ENCODE measurements around the gene PTGFR.

Gene PTGFR

DNA sequence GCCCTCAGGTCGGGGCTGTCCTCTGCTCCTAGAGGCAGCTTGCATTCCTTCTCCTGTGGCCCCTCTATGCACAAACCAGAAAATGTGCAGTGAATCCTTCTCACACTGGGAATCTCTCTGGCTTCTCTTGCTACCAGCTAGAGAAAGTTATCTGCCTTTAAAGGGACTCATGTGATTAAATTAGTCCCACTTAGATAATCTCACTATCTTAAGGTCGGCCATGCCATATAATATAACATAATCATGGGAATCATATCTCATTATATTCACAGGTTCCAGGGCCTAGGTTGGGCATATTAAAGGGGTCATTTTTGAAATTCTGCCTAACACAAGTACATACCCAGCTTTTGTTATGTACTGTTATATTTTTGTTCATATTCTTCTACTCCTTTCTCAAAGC lies 31.4 kb downstream of the PTGFR start:
- DNase-seq, result no peak

DNA sequence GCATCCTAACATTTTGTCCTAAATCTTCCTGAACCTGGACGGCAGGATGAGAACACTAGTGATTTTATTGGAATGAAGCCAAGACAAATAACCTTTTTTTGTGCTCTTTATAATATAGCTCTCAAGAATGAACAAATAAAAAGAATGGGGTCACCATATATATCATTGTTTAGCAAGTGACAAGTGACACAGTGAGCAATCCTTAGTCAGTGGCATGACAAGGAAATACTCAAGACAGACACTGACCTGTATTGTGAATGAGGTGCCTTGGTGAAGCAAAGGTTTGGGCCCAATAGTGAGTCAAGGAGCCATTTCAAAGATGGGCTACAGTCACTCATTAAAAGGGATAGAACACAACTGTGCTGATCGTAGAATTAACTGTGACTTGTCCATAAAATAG lies 35.7 kb downstream of the PTGFR start:
- DNase-seq, result no peak

DNA sequence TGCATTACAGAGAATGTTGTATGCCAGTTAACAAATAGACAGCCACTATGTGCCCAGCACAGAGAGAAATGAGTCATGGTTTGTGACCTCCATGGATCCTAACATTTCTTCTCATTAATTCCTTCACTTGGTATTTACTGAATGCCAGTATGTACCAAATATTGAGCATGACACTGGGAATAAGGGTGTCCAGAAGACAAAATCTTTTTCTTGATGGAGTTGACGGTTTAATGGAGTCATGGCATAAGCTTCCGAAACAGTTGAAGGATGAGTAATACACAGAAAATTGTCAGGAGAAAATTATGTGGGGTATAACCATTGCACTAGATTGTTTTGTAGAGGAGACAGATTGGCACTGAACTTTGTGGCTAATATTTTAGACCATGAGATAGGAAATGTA lies 36.9 kb downstream of the PTGFR start:
- DNase-seq, result no peak

DNA sequence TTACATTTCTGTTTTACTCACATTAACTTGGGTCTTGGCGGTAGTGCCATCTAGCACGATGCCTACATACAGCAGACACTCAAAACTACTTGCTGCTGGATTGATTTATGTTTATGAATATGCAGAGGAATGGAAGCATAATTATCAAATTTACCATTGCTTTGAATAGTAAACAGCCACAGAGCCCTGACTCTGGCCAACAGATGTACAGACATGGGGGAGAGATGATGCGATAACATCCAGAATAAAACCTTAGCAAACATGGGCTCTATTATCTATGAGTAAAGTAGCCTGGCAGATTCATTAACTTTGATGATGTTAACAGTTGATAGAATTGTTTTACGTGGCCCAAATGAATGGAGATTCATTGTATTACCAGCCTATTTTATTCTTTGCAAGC lies 42.8 kb downstream of the PTGFR start:
- no peak for DNase-seq

DNA sequence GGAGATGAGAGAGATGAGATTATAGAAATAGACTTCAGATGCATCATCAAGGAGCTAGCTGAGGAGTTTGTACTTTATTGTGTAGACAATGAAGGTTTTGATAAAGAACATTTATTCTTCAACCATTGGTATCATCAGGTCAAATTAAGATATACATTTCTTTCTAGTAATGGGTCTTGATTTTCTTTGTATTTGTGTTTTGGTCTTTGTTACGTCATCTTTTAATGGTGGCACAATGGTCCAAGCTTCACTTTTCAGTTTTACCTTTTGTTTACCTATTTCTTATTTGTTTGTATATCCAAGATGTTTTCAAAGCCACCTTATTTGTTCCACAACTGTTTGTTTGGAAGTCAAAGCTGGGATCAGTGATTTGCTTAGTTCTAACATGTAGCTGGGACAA lies 44.5 kb downstream of the PTGFR start:
- DNase-seq, result no peak

DNA sequence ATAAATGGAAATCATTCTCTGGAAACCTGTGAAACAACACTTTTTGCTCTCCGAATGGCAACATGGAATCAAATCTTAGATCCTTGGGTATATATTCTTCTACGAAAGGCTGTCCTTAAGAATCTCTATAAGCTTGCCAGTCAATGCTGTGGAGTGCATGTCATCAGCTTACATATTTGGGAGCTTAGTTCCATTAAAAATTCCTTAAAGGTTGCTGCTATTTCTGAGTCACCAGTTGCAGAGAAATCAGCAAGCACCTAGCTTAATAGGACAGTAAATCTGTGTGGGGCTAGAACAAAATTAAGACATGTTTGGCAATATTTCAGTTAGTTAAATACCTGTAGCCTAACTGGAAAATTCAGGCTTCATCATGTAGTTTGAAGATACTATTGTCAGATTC lies 45.7 kb downstream of the PTGFR start:
- no peak for DNase-seq

DNA sequence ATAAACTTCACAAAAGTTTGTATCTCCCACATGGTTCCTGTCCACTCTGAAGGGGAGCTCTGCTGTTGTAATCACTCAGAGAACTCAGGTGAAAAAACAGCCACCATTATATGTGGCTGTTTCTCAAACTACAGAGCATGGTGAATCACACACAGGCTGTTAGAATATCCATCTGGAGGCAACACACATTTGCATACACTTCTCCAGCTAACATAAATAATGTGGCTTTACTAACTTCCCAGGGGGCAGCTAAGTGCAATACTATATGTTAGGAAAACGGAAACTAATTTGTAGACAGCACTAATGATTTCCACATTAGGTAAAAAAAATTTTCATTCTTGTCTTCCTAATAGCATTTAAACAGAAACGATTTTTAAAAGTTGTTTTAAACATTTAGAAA lies 49.3 kb downstream of the PTGFR start:
- no peak for DNase-seq

DNA sequence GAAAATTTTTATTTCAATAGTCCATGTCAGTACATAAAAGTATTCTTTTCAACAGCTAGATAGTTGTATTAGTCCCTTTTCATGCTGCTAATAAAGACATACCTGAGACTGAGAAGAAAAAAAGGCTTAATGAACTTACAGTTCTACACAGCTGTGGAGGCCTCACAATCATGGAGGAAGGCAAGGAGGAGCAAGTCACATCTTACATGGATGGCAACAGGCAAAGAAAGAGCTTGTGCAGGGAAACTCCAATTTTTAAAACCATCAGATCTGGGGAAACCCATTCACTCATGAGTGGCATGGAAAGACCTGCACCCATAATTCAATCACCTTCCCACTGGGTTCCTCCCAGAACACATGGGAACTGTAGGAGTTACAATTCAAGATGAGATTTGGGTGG lies 50.7 kb downstream of the PTGFR start:
- no peak for DNase-seq

DNA sequence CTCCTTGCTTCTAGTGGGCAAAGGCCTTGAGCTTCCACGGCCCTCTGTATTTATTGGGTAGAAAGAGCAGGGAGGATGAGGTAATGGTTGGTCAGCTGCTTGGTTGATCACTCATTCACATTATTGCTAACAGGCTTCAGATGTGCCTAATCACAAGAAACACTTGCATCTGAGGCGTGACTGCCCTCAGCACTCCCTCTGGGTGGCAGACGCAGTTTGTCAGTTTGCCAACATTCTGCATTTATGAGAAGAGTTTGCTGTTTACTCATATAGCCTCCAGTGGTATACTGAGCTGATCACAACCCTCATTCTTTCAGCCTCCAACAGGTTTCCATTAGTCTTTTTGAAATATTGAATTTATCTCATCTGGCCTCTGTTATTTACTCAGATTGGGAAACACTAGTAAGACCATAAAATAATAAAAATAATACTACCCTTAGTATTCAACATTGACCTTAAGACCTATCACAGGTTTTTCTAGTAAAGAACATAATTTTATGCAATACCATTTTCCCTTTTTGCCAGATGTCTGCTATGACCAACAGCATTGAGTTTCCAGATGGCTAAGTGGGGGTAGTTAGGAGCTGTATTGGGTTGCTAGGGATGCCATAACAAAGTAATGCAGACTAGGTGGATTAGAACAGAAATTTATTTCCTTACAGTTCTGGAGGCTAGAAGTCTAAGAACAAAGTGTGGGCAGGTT lies 53.3 kb downstream of the PTGFR start:
- DNase-seq, result no peak

DNA sequence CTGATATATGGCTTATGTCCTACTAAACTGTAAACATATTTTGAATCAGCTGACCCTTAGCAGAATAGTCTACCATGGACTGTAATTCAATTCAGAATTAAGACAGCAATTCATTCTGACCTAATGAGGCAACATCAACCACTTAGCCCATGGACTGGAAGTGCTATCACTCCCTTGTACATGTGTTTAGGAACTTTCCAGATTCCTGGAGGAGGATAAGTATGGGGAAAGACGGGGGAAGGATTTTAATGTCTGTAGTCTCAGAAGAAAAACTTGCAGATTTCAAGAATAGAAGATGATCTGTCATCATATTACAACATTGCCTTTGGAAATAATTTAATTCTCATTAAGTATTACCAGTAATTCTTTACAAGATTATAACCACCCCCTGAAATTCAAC lies 56.3 kb downstream of the PTGFR start:
- no peak for DNase-seq

DNA sequence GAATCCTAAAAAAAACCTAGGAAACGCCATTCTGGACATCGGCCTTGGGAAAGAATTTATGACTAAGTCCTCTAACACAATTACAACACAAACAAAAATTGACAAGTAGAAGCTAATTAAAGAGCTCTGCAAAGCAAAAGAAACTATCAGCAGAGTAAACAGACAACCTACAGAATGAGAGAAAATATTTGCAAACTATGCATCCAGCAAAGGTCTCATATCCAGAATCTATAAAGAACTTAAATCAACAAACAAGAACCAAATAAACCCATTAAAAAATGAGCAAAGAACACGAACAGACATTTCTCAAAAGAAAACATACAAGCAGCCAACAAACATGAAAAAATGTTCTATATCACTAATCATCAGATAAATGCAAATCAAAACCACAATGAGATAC lies 58.6 kb downstream of the PTGFR start:
- no peak for DNase-seq

DNA sequence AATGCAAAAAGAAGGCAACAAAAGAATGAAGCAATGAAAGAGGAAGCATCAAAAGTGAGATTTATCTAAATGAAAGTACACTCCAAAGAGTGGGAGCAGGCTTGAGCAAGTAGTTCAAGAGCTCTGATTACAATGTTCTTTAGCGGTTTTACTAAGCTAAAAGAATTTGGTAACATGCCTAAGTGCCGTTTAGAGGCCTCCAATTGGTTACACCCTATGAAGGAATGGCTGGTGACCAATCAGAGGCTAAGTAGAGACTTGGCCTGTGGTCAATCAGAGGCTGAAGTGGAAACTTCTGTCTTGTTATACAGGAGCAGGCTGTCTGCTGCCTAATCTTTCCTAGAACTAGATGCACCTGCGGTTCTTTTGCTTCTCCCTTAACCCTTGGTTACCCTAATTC lies 59.1 kb downstream of the PTGFR start:
- no peak for DNase-seq

DNA sequence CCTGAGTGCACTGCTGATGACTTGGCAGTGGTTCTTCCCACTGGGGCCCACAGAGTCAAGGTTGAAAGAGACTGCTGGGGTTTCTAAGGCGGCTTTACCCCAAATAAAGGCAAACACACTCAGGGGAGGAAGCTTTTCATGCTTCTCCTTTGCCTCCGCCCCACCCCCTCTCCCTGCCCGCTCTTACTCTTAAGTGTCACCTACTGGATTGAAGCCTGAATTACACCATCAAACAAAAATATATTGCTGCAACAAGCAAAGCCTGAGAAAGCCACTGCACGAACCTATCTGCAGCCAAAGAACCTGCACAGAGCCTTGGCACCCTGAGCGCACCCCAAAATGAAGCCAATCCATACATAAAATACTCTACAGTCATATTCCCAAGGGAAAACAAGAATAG lies 63.1 kb downstream of the PTGFR start:
- DNase-seq, result no peak

DNA sequence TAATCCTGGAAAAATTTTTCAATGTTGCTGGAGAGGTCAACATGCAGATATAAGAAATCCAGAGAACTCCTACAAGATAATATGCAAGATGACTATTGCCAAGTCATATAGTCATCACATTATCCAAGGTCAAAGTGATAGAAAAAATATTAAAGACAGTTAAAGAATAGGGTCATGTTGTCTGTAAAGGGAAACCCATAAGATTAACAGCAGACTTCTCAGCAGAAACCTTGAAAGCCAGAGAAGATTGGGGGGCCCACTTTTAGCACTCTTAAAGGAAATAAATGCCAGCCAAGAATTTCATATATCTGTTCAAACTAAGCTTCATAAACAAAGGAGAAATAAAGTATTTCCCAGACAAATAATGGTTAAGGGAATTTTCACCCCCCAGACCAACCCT lies 64.1 kb downstream of the PTGFR start:
- no peak for DNase-seq

DNA sequence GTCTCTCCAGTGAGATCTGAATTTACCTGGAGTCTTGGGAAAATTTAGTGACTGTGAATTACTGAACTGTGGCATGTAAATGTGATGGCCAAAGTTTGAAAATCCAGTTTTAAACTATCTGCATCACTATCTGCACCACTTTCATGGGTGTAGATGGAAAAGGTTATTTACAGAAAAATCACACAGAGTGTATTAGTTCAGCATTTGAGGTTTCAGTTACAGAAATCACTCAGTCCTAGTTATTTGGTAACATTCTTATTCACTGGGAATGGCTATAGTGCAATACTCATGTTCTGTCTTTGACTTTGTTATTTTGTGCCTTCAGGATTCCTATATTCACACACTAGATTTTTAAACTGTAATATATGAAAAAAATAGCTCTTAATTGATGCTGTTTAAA lies 68.9 kb downstream of the PTGFR start:
- no peak for DNase-seq

DNA sequence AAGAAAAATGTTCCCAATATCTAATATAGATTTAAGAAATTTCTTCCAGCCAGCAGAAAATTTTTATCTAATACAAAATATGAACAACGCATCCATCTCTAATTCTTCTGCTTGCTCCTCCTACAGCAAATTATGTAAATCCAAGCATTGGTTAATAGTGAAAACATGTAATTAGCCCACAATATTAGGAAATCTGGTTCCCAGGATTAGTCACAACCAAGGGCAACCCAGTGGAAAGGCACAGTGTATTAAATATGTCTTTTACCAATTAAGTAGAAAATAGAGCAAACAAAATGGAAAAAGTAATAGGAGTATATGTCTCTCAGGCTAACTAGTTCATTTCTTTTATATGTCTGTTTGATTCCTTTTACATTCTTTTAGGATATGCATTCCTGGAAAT lies 70.0 kb downstream of the PTGFR start:
- no peak for DNase-seq

DNA sequence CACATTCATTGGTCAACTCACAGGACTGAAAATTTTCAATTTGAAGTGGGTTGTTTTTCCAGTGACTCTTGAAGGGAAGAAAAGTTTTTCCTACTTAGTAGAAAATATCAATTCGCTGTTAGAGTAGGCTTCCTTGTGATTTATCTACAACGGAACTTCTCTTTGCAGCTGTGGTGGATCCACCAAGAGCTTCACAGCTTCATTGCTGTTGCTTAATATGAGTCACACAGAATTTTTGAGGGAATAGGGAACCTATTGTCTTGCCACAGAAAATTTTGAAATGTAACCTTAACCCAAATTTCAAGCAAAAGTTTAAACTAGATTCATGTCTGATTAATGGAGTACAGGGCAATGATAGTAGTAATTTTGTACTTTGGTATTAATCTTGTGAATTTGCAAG lies 71.1 kb downstream of the PTGFR start:
- DNase-seq, result no peak

DNA sequence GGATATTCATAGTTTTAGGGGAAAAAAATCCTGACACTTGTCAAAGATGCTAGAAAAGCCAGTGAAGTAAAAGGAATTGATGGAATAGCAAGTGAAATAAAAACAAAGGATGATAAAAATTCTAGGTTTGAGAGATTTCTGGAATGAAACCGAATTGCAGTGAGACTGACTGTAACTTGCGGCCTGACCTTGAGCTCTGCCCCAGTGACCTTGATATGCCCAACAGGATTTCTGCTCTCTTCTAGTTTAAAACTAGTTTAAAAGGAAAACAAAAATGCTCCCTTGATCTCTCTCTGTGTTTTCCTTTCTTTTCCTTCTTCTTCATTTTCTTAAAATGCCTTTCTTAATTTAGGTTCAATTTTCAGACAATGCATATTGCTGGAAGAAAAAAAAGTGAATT lies 74.6 kb downstream of the PTGFR start:
- DNase-seq, result no peak

DNA sequence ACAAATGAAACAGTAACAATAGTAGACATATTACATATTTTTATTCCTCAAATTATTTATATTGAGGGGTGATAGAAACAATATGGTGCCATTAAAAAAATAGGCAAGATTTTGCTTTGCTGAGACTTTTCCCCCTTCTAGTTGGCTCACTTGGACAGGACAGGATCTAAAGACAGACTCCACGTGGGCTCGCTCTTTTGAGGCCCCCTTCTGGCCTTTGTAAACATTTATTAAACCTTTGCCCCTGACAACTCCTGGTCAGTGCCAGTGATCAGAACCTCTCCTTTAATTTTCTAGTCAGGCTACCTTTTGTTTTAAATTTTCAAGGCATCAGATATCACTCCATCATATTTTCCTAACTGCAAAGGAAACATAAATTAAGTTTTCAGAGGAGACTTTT lies 79.8 kb downstream of the PTGFR start:
- no peak for DNase-seq

DNA sequence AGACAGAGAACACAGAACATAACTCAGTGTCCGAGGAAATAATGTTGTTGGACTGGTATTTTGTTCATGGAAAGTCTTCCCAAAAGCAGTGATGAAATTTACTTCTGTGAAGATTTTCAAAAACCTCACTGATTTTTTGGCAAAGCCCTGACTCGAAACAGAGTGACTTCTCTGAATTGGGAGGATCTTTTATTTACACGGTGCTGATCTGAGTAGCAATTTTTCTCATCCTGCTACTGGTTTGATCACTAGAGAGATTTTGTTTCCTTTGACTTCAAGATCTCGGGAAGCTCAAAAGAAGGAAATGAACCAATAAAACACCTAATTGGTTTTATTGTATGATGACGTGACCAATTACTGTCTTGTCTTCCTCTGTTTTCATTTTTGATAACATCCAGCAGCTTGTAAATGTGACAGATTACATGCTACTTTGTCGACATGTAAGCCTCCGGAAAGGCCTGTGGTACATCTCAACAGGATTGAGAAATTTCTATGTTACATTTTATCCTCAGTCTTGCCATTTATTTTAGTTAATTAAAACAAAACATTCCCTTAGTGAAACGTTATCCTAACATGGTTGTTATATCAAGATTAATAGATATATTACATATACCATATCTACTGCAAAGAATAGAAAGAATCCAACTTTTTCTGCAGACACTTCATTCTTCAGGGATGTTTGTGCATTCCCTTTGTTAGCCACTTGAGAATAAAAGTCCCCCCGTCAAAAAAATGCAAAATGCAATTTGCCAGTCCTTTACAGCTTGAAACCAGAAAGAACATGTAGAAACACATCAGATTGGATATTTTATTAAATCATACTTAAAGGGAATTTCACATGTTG lies 86.7 kb downstream of the PTGFR start:
- DNase-seq, result no peak

DNA sequence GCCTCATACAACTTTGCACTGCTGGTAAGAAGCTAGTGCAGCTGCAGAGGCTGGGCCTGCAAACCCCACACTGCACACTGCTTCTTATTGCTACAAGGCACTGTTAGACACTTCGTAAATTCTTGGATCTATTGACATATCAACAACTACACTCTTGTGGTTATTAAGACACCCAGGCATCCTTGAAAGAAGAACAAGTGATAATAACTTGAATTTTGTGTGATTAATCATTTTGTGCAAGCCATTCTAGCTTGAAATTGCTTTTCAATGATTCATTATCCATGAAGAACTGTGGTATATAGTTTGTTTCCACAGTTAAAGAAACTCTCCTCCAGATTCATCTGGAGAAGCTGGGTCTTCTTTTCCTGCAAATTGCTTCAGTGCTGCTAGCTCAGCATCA lies 95.8 kb downstream of the PTGFR start:
- no peak for DNase-seq

DNA sequence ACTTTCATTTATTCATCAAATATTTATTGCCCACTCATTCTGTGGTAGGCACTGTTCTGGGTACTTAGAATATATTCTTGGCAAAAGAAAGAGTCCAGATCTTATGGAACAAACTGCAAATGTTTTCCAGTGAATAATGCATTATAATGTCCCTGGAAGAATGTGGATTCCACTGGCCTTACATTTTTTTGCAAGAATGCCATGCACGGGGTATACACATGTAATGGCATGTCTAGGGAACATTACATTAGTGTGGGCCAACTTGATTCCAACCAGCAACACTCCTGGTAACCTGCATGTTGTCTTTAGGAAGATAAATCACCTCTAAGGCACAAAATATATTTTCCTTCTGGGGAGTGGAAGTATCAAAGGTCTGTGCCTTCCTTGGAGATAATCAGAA lies 96.4 kb downstream of the PTGFR start:
- no peak for DNase-seq

Measured in NCI-H1092 (cell line).